Mesendoderm (in vitro differentiated cells): ENCODE measurements around the gene GPATCH2L.

ENCODE experiments used
- DNase-seq: peaks from one replicate; pipeline ENCODE4 v3.0.0; 2013
- H2AK5ac ChIP-seq: 2 replicates; pipeline ENCODE4 v1.6.1; 2013; ENCODE audit warnings: low read length, inconsistent platforms
- H2BK120ac ChIP-seq: 2 replicates; pipeline ENCODE4 v1.6.1; 2013; ENCODE audit warnings: low read depth, mild to moderate bottlenecking, low read length, moderate library complexity, mixed read lengths
- H2BK15ac ChIP-seq: replicated peaks from 2 replicates; pipeline ENCODE4 v1.6.1; 2013; ENCODE audit warnings: low read depth, mild to moderate bottlenecking, moderate library complexity
- H2BK5ac ChIP-seq: 2 replicates; pipeline ENCODE4 v1.6.1; 2013; ENCODE audit warnings: low read length, inconsistent platforms
- H3K18ac ChIP-seq: 2 replicates; pipeline ENCODE4 v1.6.1; 2013; ENCODE audit warnings: mild to moderate bottlenecking, low read length, mixed read lengths
- H3K23ac ChIP-seq: one replicate; pipeline ENCODE4 v1.6.1; 2013; ENCODE audit warnings: low read length
- H3K27ac ChIP-seq: 2 replicates; pipeline ENCODE4 v1.5.1; 2013; ENCODE audit warnings: low read depth, mild to moderate bottlenecking, inconsistent platforms, low read length, moderate library complexity
- H3K27me3 ChIP-seq: 2 replicates; pipeline ENCODE4 v1.6.1; 2013; ENCODE audit warnings: low read length, control low read depth, mild to moderate bottlenecking, inconsistent platforms; ENCODE audit not compliant: insufficient read depth, poor library complexity
- H3K36me3 ChIP-seq: 2 replicates; pipeline ENCODE4 v1.6.1; 2013; ENCODE audit warnings: low read length, inconsistent platforms; ENCODE audit not compliant: control insufficient read depth, insufficient read depth
- H3K4ac ChIP-seq: one replicate; pipeline ENCODE4 v1.6.1; 2013; ENCODE audit warnings: low read depth, mild to moderate bottlenecking, low read length, moderate library complexity
- H3K4me1 ChIP-seq: 2 replicates; pipeline ENCODE4 v1.6.1; 2013; ENCODE audit warnings: low read depth, low read length, inconsistent platforms; ENCODE audit not compliant: control insufficient read depth
- H3K4me2 ChIP-seq: 2 replicates; pipeline ENCODE4 v1.6.1; 2013; ENCODE audit warnings: low read length
- H3K4me3 ChIP-seq: 2 replicates; pipeline ENCODE4 v1.5.1; 2013; ENCODE audit warnings: mild to moderate bottlenecking, low read length
- H3K56ac ChIP-seq: one replicate; pipeline ENCODE4 v1.6.1; 2013; ENCODE audit warnings: low read length
- H3K79me1 ChIP-seq: 2 replicates; pipeline ENCODE4 v1.6.1; 2013; ENCODE audit warnings: low read length, inconsistent platforms
- H3K79me2 ChIP-seq: 2 replicates; pipeline ENCODE4 v1.6.1; 2013; ENCODE audit warnings: mild to moderate bottlenecking, low read length; ENCODE audit not compliant: control insufficient read depth, insufficient read depth
- H3K9ac ChIP-seq: 2 replicates; pipeline ENCODE4 v1.6.1; 2013; ENCODE audit warnings: low read length, inconsistent platforms
- H4K5ac ChIP-seq: one replicate; pipeline ENCODE4 v1.6.1; 2013; ENCODE audit warnings: low read length
- H4K8ac ChIP-seq: one replicate; pipeline ENCODE4 v1.6.1; 2013; ENCODE audit warnings: low read depth, mild to moderate bottlenecking, control low read depth, low read length, moderate library complexity
- WGBS: extraction: QIAGEN DNeasy Blood & Tissue Kit; methylation state at CpG from one replicate; pipeline ENCODE4 v1.1.7; 2013; ENCODE audit warnings: low lambda C conversion rate, missing lambda C conversion rate; ENCODE audit not compliant: insufficient coverage; ENCODE audit errors: extremely low coverage; 5-methylcytosine and 5-hydroxymethylcytosine counted together

The GPATCH2L gene

GRCh38 chr14:76219873-76220272, 68.2 kb downstream of the GPATCH2L start:
- Histone ChIP-seq H3K79me2 (no peaks in the 10 kb centered on the region), H3K18ac (no peak overlapping the region), H4K8ac (no peak overlapping the region), H2BK120ac (no peak overlapping the region), H3K4me2 (no peak overlapping the region), H3K56ac (no peak overlapping the region), H4K5ac (no peak overlapping the region), H3K79me1 (no peaks in the 10 kb centered on the region), H2BK5ac (no peak overlapping the region), H3K4me1 (no peaks in the 10 kb centered on the region), H3K27me3 (no peaks in the 10 kb centered on the region), H3K4ac (no peak overlapping the region), H2AK5ac (no peak overlapping the region), H3K23ac (no peak overlapping the region), H2BK15ac (no peak overlapping the region), H3K27ac (no peak overlapping the region), H3K9ac (no peak overlapping the region), H3K36me3 (no peaks in the 10 kb centered on the region), H3K4me3 (no peak overlapping the region)
- WGBS: no CpG with 5 or more reads among the region's 3 CpGs
- DNase-seq: no peak

GRCh38 chr14:76227450-76228050, 75.8 kb downstream of the GPATCH2L start:
- Histone ChIP-seq H3K4me2 (no peak overlapping the region), H3K27me3 (no peaks in the 10 kb centered on the region), H2BK5ac (no peak overlapping the region), H3K27ac (no peak overlapping the region), H2BK15ac (no peak overlapping the region), H3K23ac (no peak overlapping the region), H3K18ac (no peak overlapping the region), H2AK5ac (no peak overlapping the region), H2BK120ac (no peak overlapping the region), H3K4me1 (no peaks in the 10 kb centered on the region), H3K9ac (no peak overlapping the region), H3K79me1 (no peaks in the 10 kb centered on the region), H4K5ac (no peak overlapping the region), H3K4ac (no peak overlapping the region), H3K4me3 (no peak overlapping the region), H3K36me3 (no peaks in the 10 kb centered on the region), H3K79me2 (no peaks in the 10 kb centered on the region), H4K8ac (no peak overlapping the region), H3K56ac (no peak overlapping the region)
- no CpG with 5 or more reads among the region's 10 CpGs for WGBS
- no peak for DNase-seq

- H3K56ac ChIP-seq: no peak overlapping the region
- no peak overlapping the region for H3K4ac ChIP-seq
- H3K4me2 ChIP-seq: no peak overlapping the region
- no peak overlapping the region for H4K8ac ChIP-seq
- no peak overlapping the region for H3K4me3 ChIP-seq
- H3K4me1 ChIP-seq: no peaks in the 10 kb centered on the region
- H2BK120ac ChIP-seq: no peak overlapping the region
- no peaks in the 10 kb centered on the region for H3K79me1 ChIP-seq
- no peak overlapping the region for H3K23ac ChIP-seq
- H2BK5ac ChIP-seq: no peak overlapping the region
- H3K9ac ChIP-seq: no peak overlapping the region
- WGBS: no CpG with 5 or more reads among the region's 10 CpGs
- H3K27ac ChIP-seq: no peak overlapping the region
- H2AK5ac ChIP-seq: no peak overlapping the region
- H3K36me3 ChIP-seq: no peaks in the 10 kb centered on the region
- no peaks in the 10 kb centered on the region for H3K79me2 ChIP-seq
- no peak overlapping the region for H2BK15ac ChIP-seq
- H3K27me3 ChIP-seq: no peaks in the 10 kb centered on the region
- no peak for DNase-seq
- H4K5ac ChIP-seq: no peak overlapping the region
- no peak overlapping the region for H3K18ac ChIP-seq
Measured at GRCh38 chr14:76228138-76228537, 76.4 kb downstream of the GPATCH2L start.

- Histone ChIP-seq H3K18ac (no peak overlapping the region), H3K56ac (no peak overlapping the region), H2BK5ac (no peak overlapping the region), H3K4me3 (no peak overlapping the region), H3K4ac (no peak overlapping the region), H2AK5ac (no peak overlapping the region), H3K4me2 (no peak overlapping the region), H3K36me3 (no peaks in the 10 kb centered on the region), H3K4me1 (no peaks in the 10 kb centered on the region), H2BK120ac (no peak overlapping the region), H3K9ac (no peak overlapping the region), H2BK15ac (no peak overlapping the region), H3K79me2 (no peaks in the 10 kb centered on the region), H3K79me1 (no peaks in the 10 kb centered on the region), H4K5ac (no peak overlapping the region), H3K27ac (no peak overlapping the region), H3K23ac (no peak overlapping the region), H3K27me3 (no peaks in the 10 kb centered on the region), H4K8ac (no peak overlapping the region)
- no peak for DNase-seq
- no CpG with 5 or more reads among the region's 4 CpGs for WGBS
Measured at GRCh38 chr14:76232800-76233199, 81.1 kb downstream of the GPATCH2L start.

- no peaks in the 10 kb centered on the region for H3K27me3 ChIP-seq
- H4K5ac ChIP-seq: no peak overlapping the region
- no CpG with 5 or more reads among the region's 2 CpGs for WGBS
- no peak overlapping the region for H3K4ac ChIP-seq
- H3K27ac ChIP-seq: no peak overlapping the region
- H2BK5ac ChIP-seq: no peak overlapping the region
- no peak overlapping the region for H2AK5ac ChIP-seq
- no peaks in the 10 kb centered on the region for H3K79me1 ChIP-seq
- H3K4me2 ChIP-seq: no peak overlapping the region
- H3K4me3 ChIP-seq: no peak overlapping the region
- no peak overlapping the region for H3K56ac ChIP-seq
- no peaks in the 10 kb centered on the region for H3K79me2 ChIP-seq
- H2BK15ac ChIP-seq: no peak overlapping the region
- no peak overlapping the region for H3K18ac ChIP-seq
- no peak overlapping the region for H2BK120ac ChIP-seq
- H3K36me3 ChIP-seq: no peaks in the 10 kb centered on the region
- DNase-seq: no peak
- no peak overlapping the region for H4K8ac ChIP-seq
- H3K9ac ChIP-seq: no peak overlapping the region
- H3K4me1 ChIP-seq: no peaks in the 10 kb centered on the region
- no peak overlapping the region for H3K23ac ChIP-seq
Measured at GRCh38 chr14:76235628-76236027, 83.9 kb downstream of the GPATCH2L start.
